OCI-LY1 (cell line): ENCODE results near the gene KNG1.
"Not testable (repeated sequence)": the region's sequence is repeated elsewhere in the genome, so short reads cannot be mapped to it uniquely, and the experiment has no call there.

ENCODE experiments used
- H2AFZ ChIP-seq: fragments of 200-600 bp; sonication (generic), shearing (Covaris generic); 2 replicates; pipeline ENCODE4 v1.6.0; 2014; ENCODE audit warnings: antibody characterized with exemption, mild to moderate bottlenecking, low read length
- H3F3A ChIP-seq: fragments of 200-600 bp; sonication (generic), shearing (Covaris generic); 2 replicates; pipeline ENCODE4 v1.6.0; 2014; ENCODE audit warnings: mild to moderate bottlenecking, antibody characterized with exemption, low read length, moderate library complexity; ENCODE audit not compliant: insufficient read depth
- H3K27ac ChIP-seq: fragments of 200-600 bp; sonication (generic); 2 replicates; pipeline ENCODE4 v1.5.1; 2014; ENCODE audit warnings: low read length, mixed run types, mild to moderate bottlenecking, low read depth; ENCODE audit not compliant: poor library complexity, severe bottlenecking
- H3K27me3 ChIP-seq: fragments of 200-600 bp; sonication (generic); 2 replicates; pipeline ENCODE4 v1.6.0; 2014; ENCODE audit warnings: antibody characterized with exemption, mild to moderate bottlenecking, low read length, moderate library complexity; ENCODE audit not compliant: insufficient read depth
- H3K36me3 ChIP-seq: fragments of 200-600 bp; sonication (generic); 2 replicates; pipeline ENCODE4 v1.6.1; 2014; ENCODE audit warnings: mild to moderate bottlenecking, antibody characterized with exemption, low read length, moderate library complexity, mixed read lengths; ENCODE audit not compliant: insufficient read depth
- H3K4me1 ChIP-seq: fragments of 200-600 bp; sonication (generic); 2 replicates; pipeline ENCODE4 v1.5.1; 2014; ENCODE audit warnings: mild to moderate bottlenecking, low read length, moderate library complexity; ENCODE audit not compliant: insufficient read depth, severe bottlenecking
- H3K4me2 ChIP-seq: fragments of 200-600 bp; sonication (generic), shearing (Covaris generic); 2 replicates; pipeline ENCODE4 v1.6.1; 2014; ENCODE audit warnings: low read length
- H3K4me3 ChIP-seq: fragments of 200-600 bp; sonication (generic); 2 replicates; pipeline ENCODE4 v1.5.1; 2014; ENCODE audit warnings: low read length, low read depth, mild to moderate bottlenecking, mixed read lengths; ENCODE audit not compliant: poor library complexity, severe bottlenecking
- H3K79me2 ChIP-seq: fragments of 200-600 bp; shearing (Covaris generic); 2 replicates; pipeline ENCODE4 v1.6.1; 2016; ENCODE audit warnings: mixed run types, low read length, mixed read lengths; ENCODE audit not compliant: insufficient read depth
- H3K9ac ChIP-seq: fragments of 200-600 bp; sonication (generic), shearing (Covaris generic); 2 replicates; pipeline ENCODE4 v1.6.1; 2014; ENCODE audit warnings: mild to moderate bottlenecking, low read length, mixed read lengths
- H3K9me2 ChIP-seq: fragments of 200-600 bp; sonication (generic), shearing (Covaris generic); 2 replicates; pipeline ENCODE4 v1.6.1; 2014; ENCODE audit warnings: low read depth, mild to moderate bottlenecking, low read length, mixed read lengths
- H3K9me3 ChIP-seq: fragments of 200-600 bp; shearing (Covaris generic); 2 replicates; pipeline ENCODE4 v1.6.1; 2014; ENCODE audit warnings: low read length, mixed read lengths
- H4K20me1 ChIP-seq: fragments of 200-600 bp; sonication (generic), shearing (Covaris generic); 2 replicates; pipeline ENCODE4 v1.6.0; 2016; ENCODE audit warnings: mild to moderate bottlenecking, low read length; ENCODE audit not compliant: insufficient read depth
- CTCF ChIP-seq: fragments of 200-600 bp; sonication (generic), shearing (Covaris generic); IDR thresholded peaks from 2 replicates; pipeline ENCODE4 v1.5.1; 2017; ENCODE audit warnings: mild to moderate bottlenecking, antibody characterized with exemption, low read length, moderate library complexity, mixed read lengths
- EZH2 ChIP-seq: fragments of 200-600 bp; sonication (generic), shearing (Covaris generic); IDR thresholded peaks from 2 replicates; pipeline ENCODE4 v1.8.0; 2017; ENCODE audit warnings: borderline replicate concordance, mixed run types, mild to moderate bottlenecking, antibody characterized with exemption, low read length, moderate library complexity, mixed read lengths

Gene KNG1

GRCh38 chr3:186680869-186681268 is 36.3 kb upstream of the KNG1 start:
- Histone ChIP-seq H3K9me2 (no peaks in the 10 kb centered on the region), H3K79me2 (no peaks in the 10 kb centered on the region), H2AFZ (no peak overlapping the region), H3K4me1 (no peaks in the 10 kb centered on the region), H3K9ac (no peak overlapping the region), H4K20me1 (no peaks in the 10 kb centered on the region), H3K36me3 (no peaks in the 10 kb centered on the region), H3K4me2 (no peak overlapping the region), H3K4me3 (no peak overlapping the region), H3F3A (no peaks in the 10 kb centered on the region), H3K27me3 (peaks cover 3% of the 10 kb centered on the region; the same call in 1 of the 2 replicates), H3K9me3 (peaks cover 4% of the 10 kb centered on the region; the same call in 1 of the 2 replicates), H3K27ac (no peak overlapping the region)
- TF ChIP-seq EZH2, result no peak
- TF ChIP-seq CTCF, result no peak

DNA sequence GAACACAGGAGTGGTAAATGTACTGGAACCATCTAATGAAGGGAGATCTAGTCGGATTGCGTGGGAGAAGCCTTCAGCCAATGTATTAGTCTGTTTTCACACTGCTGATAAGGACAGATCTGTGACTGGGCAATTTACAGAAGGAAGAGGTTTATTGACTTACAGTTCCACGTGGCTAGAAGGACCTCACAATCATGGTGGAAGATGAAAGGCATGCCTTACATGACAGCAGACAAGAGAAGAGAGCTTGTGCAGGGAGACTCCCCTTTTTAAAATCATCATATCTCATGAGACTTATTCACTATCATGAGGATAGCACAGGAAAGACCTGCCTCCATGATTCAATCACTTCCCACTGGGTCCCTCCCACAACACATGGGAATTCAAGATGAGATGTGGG is 34.3 kb upstream of the KNG1 start:
- Histone ChIP-seq H2AFZ (no peak overlapping the region), H3K9me3 (peaks cover 4% of the 10 kb centered on the region; the same call in 1 of the 2 replicates), H4K20me1 (no peaks in the 10 kb centered on the region), H3K9me2 (no peaks in the 10 kb centered on the region), H3K4me2 (no peak overlapping the region), H3K27ac (no peak overlapping the region), H3K27me3 (peaks cover 4% of the 10 kb centered on the region; the same call in 1 of the 2 replicates), H3K4me3 (no peak overlapping the region), H3K4me1 (no peaks in the 10 kb centered on the region), H3K79me2 (no peaks in the 10 kb centered on the region), H3K9ac (no peak overlapping the region), H3K36me3 (no peaks in the 10 kb centered on the region), H3F3A (no peaks in the 10 kb centered on the region)
- TF ChIP-seq EZH2 (no peak), CTCF (no peak)

DNA sequence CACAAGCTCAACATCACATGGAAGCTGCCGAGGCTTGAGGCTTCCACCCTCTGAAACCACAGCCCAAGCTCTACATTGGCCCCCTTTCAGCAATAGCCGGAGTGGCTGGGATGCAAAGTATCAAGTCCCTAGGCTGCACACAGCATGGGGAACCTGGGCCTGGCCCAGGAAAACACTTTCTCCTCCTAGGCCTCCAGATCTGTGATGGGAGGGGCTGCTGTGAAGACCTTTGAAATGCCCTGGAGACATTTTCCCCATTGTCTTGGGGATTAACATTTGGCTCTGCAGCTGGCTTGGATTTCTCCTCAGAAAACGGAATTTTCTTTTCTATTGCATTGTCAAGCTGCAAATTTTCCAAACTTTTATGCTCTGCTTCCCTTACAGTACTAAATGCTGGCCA is 33.2 kb upstream of the KNG1 start:
- no peak overlapping the region for H2AFZ ChIP-seq
- H3K9ac ChIP-seq, result no peak overlapping the region
- H3K27me3 ChIP-seq, result peaks cover 4% of the 10 kb centered on the region; the same call in 1 of the 2 replicates
- H3K9me2 ChIP-seq, result no peaks in the 10 kb centered on the region
- no peak overlapping the region for H3K4me2 ChIP-seq
- 0 out of 2 replicates have a peak, but pooled peaks cover under 1% of the 10 kb centered on the region for H3F3A ChIP-seq
- no peaks in the 10 kb centered on the region for H3K4me1 ChIP-seq
- H3K27ac ChIP-seq, result no peak overlapping the region
- peaks cover 4% of the 10 kb centered on the region; the same call in 1 of the 2 replicates for H3K9me3 ChIP-seq
- H4K20me1 ChIP-seq, result no peaks in the 10 kb centered on the region
- H3K79me2 ChIP-seq, result no peaks in the 10 kb centered on the region
- H3K36me3 ChIP-seq, result no peaks in the 10 kb centered on the region
- TF ChIP-seq EZH2 (no peak), CTCF (no peak)
- H3K4me3 ChIP-seq, result no peak overlapping the region

- H3K27ac ChIP-seq, H2AFZ ChIP-seq, H3K36me3 ChIP-seq: not testable (repeated sequence)
Measured at GRCh38 chr3:186686475-186686874, 30.7 kb upstream of the KNG1 start.

More at GRCh38 chr3:186686475-186686874, 30.7 kb upstream of the KNG1 start:
- H3K4me2 ChIP-seq, H3K9ac ChIP-seq, H3K79me2 ChIP-seq, H3K4me3 ChIP-seq, H3K9me3 ChIP-seq, H4K20me1 ChIP-seq, H3K4me1 ChIP-seq, H3K9me2 ChIP-seq, H3F3A ChIP-seq, H3K27me3 ChIP-seq: not testable (repeated sequence)
